ENCODE data around the gene SLC25A23. TPM values are rescaled to one million over a fixed set of nuclear protein-coding genes. Genes with fewer than 3 reads are reported as not detected.

The SLC25A23 gene
- total RNA-seq, 2 donors from 2014 or later = 89.6 to 97.1 TPM

GRCh38 chr19:6494438-6495036, 34.9 kb upstream of the SLC25A23 start:
- Histone ChIP-seq H3K9me3 (no peaks in the 10 kb centered on the region), H3K27ac (no peak overlapping the region), H3K27me3 (replicated peaks; ENCODE audit: insufficient read depth) (no peaks in the 10 kb centered on the region), H3K36me3 (no peaks in the 10 kb centered on the region), H3K4me3 (no peak overlapping the region), H3K4me1 (ENCODE audit: control insufficient read depth in 1 of 2, low read depth in 2 of 2) (no peaks in the 10 kb centered on the region)
- TF ChIP-seq CTCF (IDR thresholded peaks at IDR 0.05) = no peak
- DNase-seq (ENCODE audit: low spot score) (no peak), ATAC-seq (ENCODE audit: insufficient number of reproducible peaks, low FRiP score, low read depth) (no peak)

GRCh38 chr19:6491802-6492592, 32.4 kb upstream of the SLC25A23 start:
- Histone ChIP-seq H3K4me3 (no peak overlapping the region), H3K36me3 (no peaks in the 10 kb centered on the region), H3K27me3 (replicated peaks; ENCODE audit: insufficient read depth) (no peaks in the 10 kb centered on the region), H3K4me1 (ENCODE audit: control insufficient read depth in 1 of 2, low read depth in 2 of 2) (no peaks in the 10 kb centered on the region), H3K9me3 (no peaks in the 10 kb centered on the region), H3K27ac (no peak overlapping the region)
- no peak for ATAC-seq (ENCODE audit: insufficient number of reproducible peaks, low FRiP score, low read depth)
- TF ChIP-seq CTCF (IDR thresholded peaks at IDR 0.05) = no peak
- DNase-seq (ENCODE audit: low spot score) = no peak

- Histone ChIP-seq H3K27me3 (replicated peaks; ENCODE audit: insufficient read depth) (no peaks in the 10 kb centered on the region), H3K9me3 (no peaks in the 10 kb centered on the region), H3K27ac (no peak overlapping the region), H3K36me3 (no peaks in the 10 kb centered on the region), H3K4me1 (ENCODE audit: control insufficient read depth in 1 of 2, low read depth in 2 of 2) (no peaks in the 10 kb centered on the region), H3K4me3 (no peak overlapping the region)
- TF ChIP-seq CTCF (IDR thresholded peaks at IDR 0.05) = no peak
- no peak for ATAC-seq (ENCODE audit: insufficient number of reproducible peaks, low FRiP score, low read depth)
- no peak for DNase-seq (ENCODE audit: low spot score)
These were observed 30.5 kb upstream of the SLC25A23 start for GRCh38 chr19:6490134-6490533.

- no peak for ATAC-seq (ENCODE audit: insufficient number of reproducible peaks, low FRiP score, low read depth)
- no peak for DNase-seq (ENCODE audit: low spot score)
- TF ChIP-seq CTCF (IDR thresholded peaks at IDR 0.05) = no peak
- H3K4me1 ChIP-seq (ENCODE audit: control insufficient read depth in 1 of 2, low read depth in 2 of 2) = no peaks in the 10 kb centered on the region
- no peak overlapping the region for H3K4me3 ChIP-seq
- no peaks in the 10 kb centered on the region for H3K27me3 ChIP-seq (replicated peaks; ENCODE audit: insufficient read depth)
- no peaks in the 10 kb centered on the region for H3K9me3 ChIP-seq
- no peaks in the 10 kb centered on the region for H3K36me3 ChIP-seq
- H3K27ac ChIP-seq = no peak overlapping the region
These were observed 29.9 kb upstream of the SLC25A23 start for GRCh38 chr19:6489278-6490061.

- DNase-seq (ENCODE audit: low spot score) (no peak), ATAC-seq (ENCODE audit: insufficient number of reproducible peaks, low FRiP score, low read depth) (no peak)
- no peaks in the 10 kb centered on the region for H3K27me3 ChIP-seq (replicated peaks; ENCODE audit: insufficient read depth)
These were observed 25.2 kb upstream of the SLC25A23 start for GRCh38 chr19:6484831-6485230.

More at GRCh38 chr19:6484831-6485230, 25.2 kb upstream of the SLC25A23 start:
- Histone ChIP-seq H3K27ac (no peak overlapping the region), H3K9me3 (no peaks in the 10 kb centered on the region), H3K36me3 (no peaks in the 10 kb centered on the region), H3K4me1 (ENCODE audit: control insufficient read depth in 1 of 2, low read depth in 2 of 2) (no peaks in the 10 kb centered on the region), H3K4me3 (no peak overlapping the region)
- TF ChIP-seq CTCF (IDR thresholded peaks at IDR 0.05) = no peak
